HepG2 (cell line): ENCODE results near the gene TMEM196. TPM values are rescaled to one million over a fixed set of nuclear protein-coding genes. Genes with fewer than 3 reads are reported as not detected.

Source experiments
- ATAC-seq: fragments of 200-7000 bp; cut with Tn5 transposase; 3 replicates; pipeline ENCODE4 v1.9.1; 2020; ENCODE audit warnings: mild to moderate bottlenecking, moderate library complexity
- BruUV-seq: library from RNA; stranded (reverse); fragments of 400-500 nt; replicated peaks from 2 replicates; lab custom pipeline; 2021; lab: Mats Ljungman, UMichigan
- CTCF ChIA-PET: fragments of 300-600 bp; formaldehyde crosslinking; extraction: SDS; loops from one replicate; lab custom pipeline; 2021; ENCODE audit warnings: low total read pairs, inconsistent platforms, low intra/inter-chr PET ratio; lab: Yijun Ruan, JAX
- POLR2A ChIA-PET: fragments of 350-600 bp; sonication (Branson Sonifier 250); formaldehyde crosslinking; loops from one replicate; lab custom pipeline; 2020; ENCODE audit warnings: antibody characterized with exemption, inconsistent platforms; lab: Yijun Ruan, JAX
- DNase-seq: peaks from one replicate; pipeline ENCODE4 v3.0.0-alpha.2; 2015; ENCODE audit warnings: low spot score
- FAIRE-seq: peaks from 3 replicates; lab custom pipeline; 2011; peaks lifted over from hg19 to GRCh38; lab: Jason Lieb, UNC
- H2AFZ ChIP-seq: one replicate; pipeline ENCODE4 v1.6.1; 2011; ENCODE audit warnings: low read length, inconsistent platforms
- H3K27ac ChIP-seq: fragments of 300-600 bp; 3 replicates; pipeline ENCODE4 v1.8.0; 2011; ENCODE audit warnings: mixed run types, mild to moderate bottlenecking, mixed read lengths, low read length, inconsistent platforms; ENCODE audit not compliant: insufficient read depth; ENCODE audit errors: extremely low read length
- H3K27me3 ChIP-seq, 2 experiments: fragments of 200-600 bp in 1 of 2; 2 replicates in 1 of 2; 3 replicates in 1 of 2; pipeline versions ENCODE4 v1.6.0 to v1.8.0; 2011; ENCODE audit warnings: low read length in 2 of 2, mild to moderate bottlenecking in 2 of 2, moderate library complexity in 2 of 2, inconsistent platforms in 1 of 2; ENCODE audit not compliant: insufficient read depth in 2 of 2, control insufficient read depth in 1 of 2
- H3K36me3 ChIP-seq, 2 experiments: fragments of 200-600 bp in 1 of 2; replicated peaks in 1 of 2; 2 replicates in 1 of 2; 3 replicates in 1 of 2; pipeline versions ENCODE4 v1.5.1 to v1.8.0; 2011; ENCODE audit warnings: low read length in 2 of 2, inconsistent platforms in 1 of 2; ENCODE audit not compliant: insufficient read depth in 2 of 2, control insufficient read depth in 1 of 2
- H3K4me1 ChIP-seq: 2 replicates; pipeline ENCODE4 v1.5.1; 2012; ENCODE audit warnings: low read length, inconsistent platforms; ENCODE audit not compliant: insufficient read depth
- H3K4me2 ChIP-seq: 2 replicates; pipeline ENCODE4 v1.6.0; 2011; ENCODE audit warnings: low read depth, low read length, inconsistent platforms
- H3K4me3 ChIP-seq, 3 experiments: fragments of 200-600 bp in 1 of 3; sonication (generic), shearing (Covaris generic) in 1 of 3; replicated peaks in 1 of 3; 2 replicates each; pipeline ENCODE4 v1.5.1; 2011 to 2016; ENCODE audit warnings: low read length in 3 of 3, inconsistent platforms in 2 of 3, low read depth in 2 of 3, mild to moderate bottlenecking in 2 of 3, control low read depth in 1 of 3, mixed read lengths in 1 of 3; ENCODE audit not compliant: insufficient read depth in 1 of 3
- H3K79me2 ChIP-seq: one replicate; pipeline ENCODE4 v1.6.1; 2011; ENCODE audit warnings: low read length, inconsistent platforms; ENCODE audit not compliant: insufficient read depth
- H3K9ac ChIP-seq: 2 replicates; pipeline ENCODE4 v1.6.0; 2011; ENCODE audit warnings: mild to moderate bottlenecking, low read depth, low read length, inconsistent platforms; ENCODE audit not compliant: insufficient read depth
- H3K9me3 ChIP-seq: 2 replicates; pipeline ENCODE4 v1.5.1; 2012; ENCODE audit warnings: mild to moderate bottlenecking, low read length
- H4K20me1 ChIP-seq: 2 replicates; pipeline ENCODE4 v1.6.0; 2011; ENCODE audit warnings: inconsistent platforms, mild to moderate bottlenecking, low read length, moderate library complexity; ENCODE audit not compliant: insufficient read depth
- ATF7 ChIP-seq, 2 experiments: fragments of 450-650 bp in 1 of 2; sonication (generic) in 1 of 2; formaldehyde crosslinking in 1 of 2; IDR thresholded peaks; 2 replicates each; pipeline versions ENCODE4 v1.4.0 to v1.6.1; 2016 to 2020; ENCODE audit warnings: antibody characterized with exemption in 1 of 2, mild to moderate bottlenecking in 1 of 2, missing genetic modification reagents in 1 of 2
- CREB1 ChIP-seq, 2 experiments: fragments of 450-650 bp in 1 of 2; IDR thresholded peaks; 2 replicates each; pipeline ENCODE4 v1.6.1; 2016 to 2017; ENCODE audit warnings: control low read depth in 1 of 2, mild to moderate bottlenecking in 1 of 2, missing compliant biosample characterization in 1 of 2, missing genetic modification characterization in 1 of 2
- EHMT2 ChIP-seq: fragments of 200-600 bp; sonication (generic); IDR thresholded peaks from 2 replicates; pipeline ENCODE4 v1.7.0; 2017; ENCODE audit warnings: antibody characterized with exemption, low read depth, low read length, borderline replicate concordance
- NFKB2 ChIP-seq: sonication (generic); formaldehyde crosslinking; IDR thresholded peaks from 2 replicates; pipeline ENCODE4 v1.4.0; 2020; ENCODE audit warnings: missing genetic modification reagents, borderline replicate concordance
- RBAK ChIP-seq: sonication (generic); formaldehyde crosslinking; IDR thresholded peaks from 2 replicates; pipeline ENCODE4 v1.5.1; 2020; ENCODE audit warnings: mild to moderate bottlenecking, missing genetic modification reagents
- SALL2 ChIP-seq: sonication (generic); formaldehyde crosslinking; IDR thresholded peaks from 2 replicates; pipeline ENCODE4 v1.8.1; 2023; ENCODE audit warnings: mild to moderate bottlenecking, missing genetic modification reagents, inconsistent platforms
- SMAD3 ChIP-seq: sonication (generic); formaldehyde crosslinking; IDR thresholded peaks from 2 replicates; pipeline ENCODE4 v1.4.0; 2020; ENCODE audit warnings: missing genetic modification reagents
- SRSF9 ChIP-seq: fragments of 200-400 bp; formaldehyde crosslinking; IDR thresholded peaks from 2 replicates; pipeline ENCODE4 v1.6.1; 2018; ENCODE audit warnings: borderline replicate concordance, mild to moderate bottlenecking, low read depth, low read length; ENCODE audit not compliant: insufficient read depth, poor library complexity, severe bottlenecking
- ZFP36L1 ChIP-seq: sonication (generic); formaldehyde crosslinking; IDR thresholded peaks from 2 replicates; pipeline ENCODE4 v1.8.0; 2022; ENCODE audit warnings: mild to moderate bottlenecking, missing genetic modification reagents, moderate library complexity
- ZNF619 ChIP-seq: sonication (generic); formaldehyde crosslinking; IDR thresholded peaks from 2 replicates; pipeline ENCODE4 v1.4.0; 2020; ENCODE audit warnings: mild to moderate bottlenecking, missing genetic modification reagents
- WGBS: methylation state at CpG from one replicate; pipeline ENCODE4 v1.1.6; 2017; ENCODE audit warnings: low lambda C conversion rate; 5-methylcytosine and 5-hydroxymethylcytosine counted together
- in situ Hi-C: cut with HindIII; loops from 2 replicates; pipeline ENCODE4 v1.10.0; 2017; ENCODE audit warnings: low pct_unique_long_range_greater_than_20kb; ENCODE audit not compliant: extremely low pct_ligation_motif_present
- intact Hi-C: fragments of 100-400 bp; cut with micrococcal nuclease; formaldehyde crosslinking; loops from one replicate; pipeline ENCODE4 v1.10.0; 2022; ENCODE audit not compliant: unreplicated experiment
- polyA plus RNA-seq, 8 experiments: library from polyadenylated mRNA; depleted of rRNA in 3 of 8; stranded (reverse) in 7 of 8; unstranded in 1 of 8; fragments of >200 nt; fragmentation: Illumina TruSeq in 4 of 8; extraction: Trizol in 4 of 8; gene quantifications; 2 replicates each; pipeline versions ENCODE4 v1.2.1 to v1.2.3, GENCODE V29; 2011 to 2016; ENCODE audit warnings: low read depth in 4 of 8, missing spikeins in 1 of 8, mixed read lengths in 1 of 8; ENCODE audit not compliant: insufficient read depth in 1 of 8
- total RNA-seq, 5 experiments: library from RNA; depleted of rRNA; stranded (reverse); fragments of >200 nt; fragmentation: Illumina TruSeq; extraction: Trizol; gene quantifications; 2 replicates each; pipeline ENCODE4 v1.2.3, GENCODE V29; 2016; ENCODE audit warnings: low read depth in 1 of 5
- TF ChIP-seq, protein P1 (sequence below): sonication (generic); formaldehyde crosslinking; IDR thresholded peaks from 2 replicates; pipeline ENCODE4 v1.4.0; 2020; ENCODE audit warnings: missing genetic modification reagents, low read depth, mild to moderate bottlenecking, borderline replicate concordance
- TF ChIP-seq, protein P2 (sequence below): sonication (generic); formaldehyde crosslinking; IDR thresholded peaks from 2 replicates; pipeline ENCODE4 v1.5.0; 2020; ENCODE audit warnings: missing genetic modification reagents
- TF ChIP-seq, protein P3 (sequence below): sonication (generic); formaldehyde crosslinking; IDR thresholded peaks from 2 replicates; pipeline ENCODE4 v1.9.0; 2021; ENCODE audit warnings: missing genetic modification reagents, borderline replicate concordance

The TMEM196 gene
- total and polyA plus RNA-seq, 2 of the 13 experiments (the other 11 are each of a cell fraction or from before 2014, with no cell fraction given): not detected

DNA sequence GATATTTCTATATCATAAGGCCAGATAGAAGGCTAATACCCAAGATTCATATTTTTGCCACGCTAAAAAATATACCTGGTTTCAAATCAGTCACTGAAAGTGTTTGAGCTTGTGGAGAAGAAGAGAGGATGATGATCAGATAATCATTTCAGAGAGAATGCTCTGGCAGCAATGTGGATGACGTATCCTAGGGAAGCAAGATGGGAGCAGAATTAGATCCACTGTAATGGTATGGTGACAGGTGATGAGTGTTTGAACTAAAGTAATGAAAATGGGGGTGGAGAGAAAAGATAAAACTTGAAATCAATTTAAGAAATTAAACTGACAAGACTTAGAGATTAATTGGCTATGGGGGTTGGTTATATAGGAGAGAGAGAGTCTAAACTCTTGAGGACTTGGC, 42.7 kb upstream of the TMEM196 start:
- H3K27ac ChIP-seq: no peak overlapping the region
- in situ Hi-C loops: no loop called here
- H2AFZ ChIP-seq: no peak overlapping the region
- no peaks in the 10 kb centered on the region for H3K79me2 ChIP-seq
- H3K36me3 ChIP-seq: no peaks in the 10 kb centered on the region
- ATAC-seq (no peak), FAIRE-seq (no peak), DNase-seq (no peak)
- no peak for TF ChIP-seq ZNF619
- TF ChIP-seq ZFP36L1: no peak
- peak; percentile 43; the same call in 1 of the 2 replicates for TF ChIP-seq CREB1 (IDR thresholded peaks at IDR 0.05)
- no peak for TF ChIP-seq CREB1 (CRISPR knock-in tag; IDR thresholded peaks at IDR 0.05)
- TF ChIP-seq, protein P1, sequence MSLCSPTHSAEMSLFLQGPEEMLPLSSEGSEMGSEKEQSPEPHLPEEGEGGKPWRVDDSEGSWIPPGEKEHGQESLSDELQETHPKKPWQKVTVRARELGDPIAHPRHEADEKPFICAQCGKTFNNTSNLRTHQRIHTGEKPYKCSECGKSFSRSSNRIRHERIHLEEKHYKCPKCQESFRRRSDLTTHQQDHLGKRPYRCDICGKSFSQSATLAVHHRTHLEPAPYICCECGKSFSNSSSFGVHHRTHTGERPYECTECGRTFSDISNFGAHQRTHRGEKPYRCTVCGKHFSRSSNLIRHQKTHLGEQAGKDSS (CRISPR knock-in tag): no peak
- H3K4me2 ChIP-seq: no peak overlapping the region
- ChIA-PET CTCF (no interaction called here), POLR2A (no interaction called here)
- no peaks in the 10 kb centered on the region for H3K4me1 ChIP-seq
- no peak overlapping the region for H3K4me3 ChIP-seq
- no peaks in the 10 kb centered on the region for H4K20me1 ChIP-seq
- H3K27me3 ChIP-seq: no peaks in the 10 kb centered on the region
- no peak overlapping the region for H3K9ac ChIP-seq
- 0% methylated on average over 2 of the region's 2 CpGs for WGBS
- intact Hi-C loops: no loop called here
- H3K9me3 ChIP-seq: peaks cover 79% of the 10 kb centered on the region
- BruUV-seq: no TSS peak

DNA sequence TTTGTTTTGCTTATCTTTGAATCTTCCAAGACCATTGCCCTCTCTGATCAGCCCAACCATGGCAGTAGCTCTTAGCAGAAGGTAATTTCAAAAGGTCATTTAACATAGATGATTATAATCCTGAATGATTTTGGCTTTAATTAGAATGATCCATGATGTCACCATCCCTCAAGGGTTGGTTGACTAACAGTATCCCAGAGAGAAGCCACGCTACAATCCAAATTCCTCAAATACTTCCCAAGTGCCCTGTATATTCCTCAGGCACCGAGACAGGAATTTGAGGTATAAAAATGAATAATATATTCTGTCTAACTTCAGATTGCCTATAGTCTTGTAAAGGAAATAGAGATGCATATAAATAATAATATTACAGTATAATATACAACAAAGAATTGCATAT, 42.1 kb upstream of the TMEM196 start:
- no peaks in the 10 kb centered on the region for H3K4me1 ChIP-seq
- POLR2A ChIA-PET: no interaction called here
- no peaks in the 10 kb centered on the region for H3K79me2 ChIP-seq
- H3K27me3 ChIP-seq: no peaks in the 10 kb centered on the region
- H3K4me2 ChIP-seq: no peak overlapping the region
- BruUV-seq: no TSS peak
- no peak overlapping the region for H3K9ac ChIP-seq
- H3K9me3 ChIP-seq: peaks cover 75% of the 10 kb centered on the region
- H2AFZ ChIP-seq: no peak overlapping the region
- H3K4me3 ChIP-seq: no peak overlapping the region
- CTCF ChIA-PET: no interaction called here
- H3K36me3 ChIP-seq: no peaks in the 10 kb centered on the region
- ATAC-seq (no peak), FAIRE-seq (no peak), DNase-seq (no peak)
- in situ Hi-C loops: no loop called here
- intact Hi-C loops: no loop called here
- no peak overlapping the region for H3K27ac ChIP-seq
- H4K20me1 ChIP-seq: no peaks in the 10 kb centered on the region
- 3% methylated on average over 2 of the region's 2 CpGs for WGBS
- TF ChIP-seq, protein P2, sequence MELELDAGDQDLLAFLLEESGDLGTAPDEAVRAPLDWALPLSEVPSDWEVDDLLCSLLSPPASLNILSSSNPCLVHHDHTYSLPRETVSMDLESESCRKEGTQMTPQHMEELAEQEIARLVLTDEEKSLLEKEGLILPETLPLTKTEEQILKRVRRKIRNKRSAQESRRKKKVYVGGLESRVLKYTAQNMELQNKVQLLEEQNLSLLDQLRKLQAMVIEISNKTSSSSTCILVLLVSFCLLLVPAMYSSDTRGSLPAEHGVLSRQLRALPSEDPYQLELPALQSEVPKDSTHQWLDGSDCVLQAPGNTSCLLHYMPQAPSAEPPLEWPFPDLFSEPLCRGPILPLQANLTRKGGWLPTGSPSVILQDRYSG (CRISPR knock-in tag): no peak
- TF ChIP-seq, protein P3, sequence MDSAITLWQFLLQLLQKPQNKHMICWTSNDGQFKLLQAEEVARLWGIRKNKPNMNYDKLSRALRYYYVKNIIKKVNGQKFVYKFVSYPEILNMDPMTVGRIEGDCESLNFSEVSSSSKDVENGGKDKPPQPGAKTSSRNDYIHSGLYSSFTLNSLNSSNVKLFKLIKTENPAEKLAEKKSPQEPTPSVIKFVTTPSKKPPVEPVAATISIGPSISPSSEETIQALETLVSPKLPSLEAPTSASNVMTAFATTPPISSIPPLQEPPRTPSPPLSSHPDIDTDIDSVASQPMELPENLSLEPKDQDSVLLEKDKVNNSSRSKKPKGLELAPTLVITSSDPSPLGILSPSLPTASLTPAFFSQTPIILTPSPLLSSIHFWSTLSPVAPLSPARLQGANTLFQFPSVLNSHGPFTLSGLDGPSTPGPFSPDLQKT (CRISPR knock-in tag): no peak
- TF ChIP-seq SRSF9 (no peak), SALL2 (CRISPR knock-in tag) (no peak), EHMT2 (no peak), ATF7 (IDR thresholded peaks at IDR 0.05) (no peak), ATF7 (CRISPR knock-in tag; IDR thresholded peaks at IDR 0.05) (no peak), RBAK (no peak), NFKB2 (CRISPR knock-in tag) (no peak), SMAD3 (no peak)
